NCI-H524 treated with DMSO at 0.1 percent for 48 hours (cell line): ENCODE results near the gene C3orf20.

Experiments used
- DNase-seq: peaks from one replicate; lab custom pipeline; 2025; lab: John Stamatoyannopoulos, UW

The C3orf20 gene

GRCh38 chr3:14816359-14816758 lies 141.4 kb downstream of the C3orf20 start:
- DNase-seq = no peak

DNA sequence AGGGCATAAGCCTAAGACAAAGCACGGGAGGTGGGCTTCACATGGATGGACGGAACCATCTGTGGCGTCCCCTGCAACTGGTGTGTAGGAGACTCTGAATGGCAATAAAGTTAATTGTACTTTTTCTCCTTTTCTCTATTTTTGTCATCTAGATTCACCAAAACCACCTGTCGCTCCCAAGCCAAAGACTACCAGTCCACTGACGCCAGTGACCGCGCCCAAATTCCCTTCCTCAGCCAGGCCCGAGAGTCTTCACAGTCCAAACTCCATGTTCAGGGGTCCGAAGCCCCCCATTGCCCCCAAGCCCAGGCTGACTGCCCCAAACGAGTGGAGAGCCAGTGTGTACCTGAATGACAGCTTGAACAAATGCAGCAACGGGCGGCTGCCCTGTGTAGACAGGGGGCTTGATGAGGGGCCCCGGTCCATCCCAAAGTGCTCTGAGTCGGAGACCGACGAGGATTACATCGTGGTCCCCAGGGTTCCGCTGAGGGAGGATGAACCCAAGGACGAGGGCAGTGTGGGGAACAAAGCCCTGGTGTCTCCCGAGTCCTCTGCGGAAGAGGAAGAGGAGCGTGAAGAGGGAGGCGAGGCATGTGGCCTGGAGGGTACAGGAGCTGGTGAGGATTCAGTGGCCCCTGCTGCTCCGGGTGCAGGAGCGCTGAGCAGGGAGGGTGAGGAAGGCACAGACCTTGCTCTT lies 144.0 kb downstream of the C3orf20 start, which contains the start of gene FGD5:
FGD5 (plus strand) TSS at position 159 of the 697 bp plus-strand sequence; CDS start at position 269, 110 bp downstream.
- DNase-seq = no peak

GRCh38 chr3:14819671-14820070 lies 144.7 kb downstream of the C3orf20 start:
- no peak for DNase-seq

DNA sequence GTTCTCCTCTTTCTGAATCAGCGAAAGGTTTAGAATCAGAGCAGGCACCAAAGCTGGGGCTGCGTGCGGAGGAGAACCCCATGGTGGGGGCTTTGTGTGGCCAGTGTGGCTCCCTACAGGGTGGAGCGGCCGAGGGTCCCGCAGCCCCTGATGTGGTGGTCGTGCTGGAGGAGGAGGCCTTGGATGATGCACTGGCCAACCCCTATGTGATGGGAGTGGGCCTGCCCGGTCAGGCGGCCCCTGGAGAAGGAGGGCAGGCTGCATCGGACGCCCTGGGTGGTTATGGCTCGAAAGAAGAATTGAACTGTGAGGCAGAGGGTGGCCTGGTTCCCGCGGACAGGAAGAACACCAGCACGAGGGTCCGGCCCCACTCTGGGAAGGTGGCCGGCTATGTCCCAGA lies 145.2 kb downstream of the C3orf20 start:
- no peak for DNase-seq

DNA sequence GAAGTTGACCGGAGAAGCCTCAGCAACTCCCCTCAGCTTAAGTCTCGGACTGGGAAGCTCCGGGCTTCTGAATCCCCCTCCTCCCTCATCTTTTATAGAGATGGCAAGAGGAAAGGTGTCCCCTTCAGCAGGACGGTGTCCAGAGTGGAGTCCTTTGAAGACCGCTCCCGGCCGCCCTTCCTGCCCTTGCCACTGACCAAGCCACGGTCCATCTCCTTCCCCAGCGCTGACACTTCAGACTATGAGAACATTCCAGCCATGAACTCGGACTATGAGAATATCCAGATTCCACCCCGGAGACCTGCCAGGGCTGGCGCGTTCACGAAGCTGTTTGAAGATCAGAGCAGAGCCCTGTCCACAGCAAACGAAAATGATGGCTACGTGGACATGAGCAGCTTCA lies 146.2 kb downstream of the C3orf20 start:
- no peak for DNase-seq

- DNase-seq = no peak
Observed at GRCh38 chr3:14822134-14822533, 147.2 kb downstream of the C3orf20 start.
